Sigmoid colon (tissue), 7 donors: ENCODE results near the gene ATXN10. TPM values are rescaled to one million over a fixed set of nuclear protein-coding genes. Genes with fewer than 3 reads are reported as not detected.

Experiments
- DNase-seq: peaks from one replicate; pipeline ENCODE4 v3.0.0-alpha.2; 2019
- H3K27ac ChIP-seq, 4 donors: fragments of 200-600 bp; sonication (generic); one replicate each; pipeline ENCODE4 v1.5.1; 2016 to 2019; ENCODE audit warnings: mild to moderate bottlenecking in 1 of 4
- H3K27me3 ChIP-seq, 3 donors: fragments of 200-600 bp; sonication (generic); one replicate each; pipeline ENCODE4 v1.5.1; 2019; ENCODE audit warnings: mild to moderate bottlenecking in 1 of 3
- H3K36me3 ChIP-seq, 4 donors: fragments of 200-600 bp; sonication (generic); one replicate each; pipeline ENCODE4 v1.5.1; 2016 to 2019
- H3K4me1 ChIP-seq, 4 donors: fragments of 200-600 bp; sonication (generic); one replicate each; pipeline ENCODE4 v1.5.1; 2017 to 2019
- H3K4me3 ChIP-seq, 4 donors: fragments of 200-600 bp; sonication (generic); one replicate each; pipeline ENCODE4 v1.5.1; 2017 to 2019; ENCODE audit warnings: mild to moderate bottlenecking in 2 of 4, moderate library complexity in 1 of 4
- H3K9me3 ChIP-seq, 4 donors: fragments of 200-600 bp in 3 of 4; sonication (generic) in 3 of 4; one replicate each; pipeline versions ENCODE4 v1.5.1 to v1.6.1; 2013 to 2019
- EP300 ChIP-seq, 4 donors: sonication (generic); formaldehyde crosslinking; IDR thresholded peaks; one replicate each; pipeline ENCODE4 v1.6.1; 2017; ENCODE audit warnings: antibody characterized with exemption in 4 of 4
- POLR2A ChIP-seq, 2 donors: fragments of 450-650 bp; IDR thresholded peaks; one replicate each; pipeline ENCODE4 v1.6.1; 2016; ENCODE audit warnings: antibody characterized with exemption in 2 of 2, mild to moderate bottlenecking in 2 of 2, moderate library complexity in 2 of 2
- POLR2AphosphoS5 ChIP-seq, 4 donors: sonication (generic); formaldehyde crosslinking; IDR thresholded peaks; one replicate each; pipeline ENCODE4 v1.6.1; 2017; ENCODE audit warnings: antibody characterized with exemption in 4 of 4
- WGBS, 2 donors: extraction: QIAGEN DNeasy Blood & Tissue Kit; methylation state at CpG; one replicate each; pipeline ENCODE4 v1.1.7; 2013; 5-methylcytosine and 5-hydroxymethylcytosine counted together
- intact Hi-C: fragments of 100-400 bp; cut with DNase I; formaldehyde crosslinking; loops from one replicate; pipeline ENCODE4 v1.15.1; 2023
- polyA plus RNA-seq, 3 donors: library from polyadenylated mRNA; stranded (reverse); fragments of 200-250 nt; gene quantifications; one replicate each; pipeline ENCODE4 v1.2.3, GENCODE V29; 2013
- total RNA-seq, 4 donors: library from RNA; depleted of rRNA; stranded (reverse); fragments of >200 nt; gene quantifications; one replicate each; pipeline ENCODE4 v1.1.0, GENCODE V29; 2016
- TF ChIP-seq, protein P1 (sequence below), 4 experiments: fragments of 450-650 bp in 3 of 4; fragments of 200-600 bp in 1 of 4; IDR thresholded peaks; one replicate each; pipeline ENCODE4 v1.5.1; 2016 to 2019; ENCODE audit warnings: antibody characterized with exemption in 4 of 4, mild to moderate bottlenecking in 3 of 4, moderate library complexity in 2 of 4
- donor health status: healthy with polysubstance abuse.
- donor health status: Bipolar disorder and iron deficiency.
- donor health status: healthy.

Gene ATXN10
- total and polyA plus RNA-seq, 7 donors = 37.9 to 187 (median 160) TPM

DNA sequence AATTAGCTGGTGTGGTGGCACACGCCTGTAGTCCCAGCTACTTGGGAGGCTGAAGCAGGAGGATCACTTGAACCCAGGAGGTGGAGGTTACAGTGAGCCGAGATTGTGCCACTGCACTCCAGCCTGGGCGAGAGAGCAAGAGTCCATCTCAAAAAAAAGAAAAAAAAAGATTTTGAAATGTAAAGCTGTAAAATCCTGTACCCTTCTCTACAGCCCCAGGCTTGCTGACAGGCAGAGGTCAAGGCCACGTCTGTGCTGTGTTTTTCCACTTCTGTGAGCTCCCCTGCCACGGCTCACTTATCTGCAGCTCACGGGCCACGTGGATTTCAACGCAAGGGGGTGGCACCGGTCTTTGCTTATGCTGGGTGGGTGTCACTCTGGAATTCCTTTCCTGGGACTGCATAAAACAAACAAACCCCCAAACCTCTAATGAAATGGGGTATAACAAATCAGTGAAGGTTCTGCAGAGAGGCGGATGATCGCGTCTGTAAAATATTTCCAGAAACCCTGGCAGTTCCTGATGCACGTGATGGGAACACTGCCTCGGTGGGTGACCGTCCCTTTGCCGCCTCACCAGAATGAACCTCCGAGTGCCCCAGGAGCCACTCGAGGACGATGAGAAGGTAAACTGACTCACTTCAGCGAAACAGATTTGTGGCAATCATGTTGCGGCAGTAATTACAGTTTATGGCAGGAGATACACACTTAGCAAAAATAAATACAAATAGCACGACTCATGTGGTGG is 44.0 kb upstream of the ATXN10 start:
- H3K27ac ChIP-seq = no peak overlapping the region
- H3K36me3 ChIP-seq = no peaks in the 10 kb centered on the region
- no peak for TF ChIP-seq EP300 (IDR thresholded peaks at IDR 0.05)
- no peak for TF ChIP-seq POLR2AphosphoS5 (IDR thresholded peaks at IDR 0.05)
- TF ChIP-seq, protein P1, sequence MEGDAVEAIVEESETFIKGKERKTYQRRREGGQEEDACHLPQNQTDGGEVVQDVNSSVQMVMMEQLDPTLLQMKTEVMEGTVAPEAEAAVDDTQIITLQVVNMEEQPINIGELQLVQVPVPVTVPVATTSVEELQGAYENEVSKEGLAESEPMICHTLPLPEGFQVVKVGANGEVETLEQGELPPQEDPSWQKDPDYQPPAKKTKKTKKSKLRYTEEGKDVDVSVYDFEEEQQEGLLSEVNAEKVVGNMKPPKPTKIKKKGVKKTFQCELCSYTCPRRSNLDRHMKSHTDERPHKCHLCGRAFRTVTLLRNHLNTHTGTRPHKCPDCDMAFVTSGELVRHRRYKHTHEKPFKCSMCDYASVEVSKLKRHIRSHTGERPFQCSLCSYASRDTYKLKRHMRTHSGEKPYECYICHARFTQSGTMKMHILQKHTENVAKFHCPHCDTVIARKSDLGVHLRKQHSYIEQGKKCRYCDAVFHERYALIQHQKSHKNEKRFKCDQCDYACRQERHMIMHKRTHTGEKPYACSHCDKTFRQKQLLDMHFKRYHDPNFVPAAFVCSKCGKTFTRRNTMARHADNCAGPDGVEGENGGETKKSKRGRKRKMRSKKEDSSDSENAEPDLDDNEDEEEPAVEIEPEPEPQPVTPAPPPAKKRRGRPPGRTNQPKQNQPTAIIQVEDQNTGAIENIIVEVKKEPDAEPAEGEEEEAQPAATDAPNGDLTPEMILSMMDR (IDR thresholded peaks at IDR 0.05) = no peak
- TF ChIP-seq POLR2A (IDR thresholded peaks at IDR 0.05) = no peak
- 71 to 87% methylated on average over 22 of the region's 22 CpGs for WGBS, 2 donors
- H3K27me3 ChIP-seq = peaks cover 0 to 56% (median 24%) of the 10 kb centered on the region in 3 donors
- intact Hi-C loops = no loop called here
- peaks cover 0 to under 1% (median 0%) of the 10 kb centered on the region in 4 donors for H3K4me1 ChIP-seq
- DNase-seq = no peak
- H3K9me3 ChIP-seq = no peaks in the 10 kb centered on the region
- no peak overlapping the region for H3K4me3 ChIP-seq

DNA sequence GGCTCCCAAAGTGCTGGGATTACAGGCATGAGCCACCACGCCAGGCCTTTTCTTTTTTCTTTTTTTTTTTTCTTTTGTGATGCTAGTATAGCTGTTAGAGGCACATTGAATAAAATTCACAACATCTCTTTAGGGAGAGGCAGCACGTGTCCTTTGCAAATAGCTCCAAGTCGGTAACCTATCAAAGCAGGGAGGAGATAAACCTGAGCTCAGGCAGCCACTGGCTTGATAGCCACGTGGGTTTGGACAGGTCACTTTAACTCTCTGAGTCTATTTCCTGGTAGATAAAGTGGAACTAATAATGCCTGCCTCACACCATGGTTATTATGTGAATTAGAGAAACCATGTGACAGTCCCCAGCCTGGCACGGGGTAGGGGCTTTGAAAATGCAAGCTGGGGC is 43.1 kb upstream of the ATXN10 start:
- Histone ChIP-seq H3K27ac (no peak overlapping the region), H3K9me3 (no peaks in the 10 kb centered on the region), H3K4me3 (no peak overlapping the region), H3K36me3 (no peaks in the 10 kb centered on the region), H3K27me3 (peaks cover 0 to 64% (median 28%) of the 10 kb centered on the region in 3 donors), H3K4me1 (peaks cover 0 to 6% (median 0%) of the 10 kb centered on the region in 4 donors)
- 43 to 64% methylated on average over 5 of the region's 5 CpGs for WGBS, 2 donors
- no peak for DNase-seq
- TF ChIP-seq POLR2A (IDR thresholded peaks at IDR 0.05) (no peak), POLR2AphosphoS5 (IDR thresholded peaks at IDR 0.05) (no peak), EP300 (IDR thresholded peaks at IDR 0.05) (no peak)
- TF ChIP-seq, protein P1 (IDR thresholded peaks at IDR 0.05) = no peak
- intact Hi-C loops = no loop called here

DNA sequence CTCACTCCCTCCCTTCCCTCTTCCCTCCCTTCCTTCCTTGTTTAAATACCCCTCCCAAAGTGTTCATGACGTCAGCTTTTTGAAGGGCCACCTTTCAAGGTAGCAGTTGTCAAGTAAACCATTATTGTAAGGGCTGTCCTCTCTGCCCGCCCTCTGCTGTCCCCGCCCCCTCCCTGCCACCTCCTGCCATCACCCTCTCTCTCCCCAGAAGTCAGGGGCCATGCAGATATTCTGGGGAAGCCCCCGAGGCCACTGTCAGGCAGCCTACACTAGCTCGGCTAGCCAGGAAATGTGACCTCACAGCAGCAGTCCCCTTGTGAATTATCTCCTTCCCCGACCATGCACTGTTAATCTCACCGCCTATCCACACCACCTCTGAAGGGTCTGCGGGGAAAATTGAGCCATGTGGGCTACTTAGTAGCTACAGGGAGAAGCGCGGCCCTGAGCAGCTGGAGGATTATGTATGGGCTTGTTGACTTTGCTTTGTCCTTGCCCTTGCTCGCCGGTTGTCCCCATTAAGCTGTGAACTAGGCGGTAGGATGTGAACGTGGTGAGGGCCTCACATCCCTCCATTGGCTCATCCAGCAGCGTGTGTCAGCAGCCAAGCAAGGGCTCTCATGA is 42.1 kb upstream of the ATXN10 start:
- WGBS, 2 donors = 65 to 72% methylated on average over 15 of the region's 15 CpGs
- Histone ChIP-seq H3K27me3 (peaks cover 0 to 75% (median 28%) of the 10 kb centered on the region in 3 donors), H3K4me3 (no peak overlapping the region), H3K27ac (no peak overlapping the region), H3K36me3 (no peaks in the 10 kb centered on the region), H3K9me3 (no peaks in the 10 kb centered on the region), H3K4me1 (peaks cover 0 to 6% (median 0%) of the 10 kb centered on the region in 4 donors)
- intact Hi-C loops = no loop called here
- no peak for DNase-seq
- TF ChIP-seq POLR2A (IDR thresholded peaks at IDR 0.05) (no peak), EP300 (IDR thresholded peaks at IDR 0.05) (no peak), POLR2AphosphoS5 (IDR thresholded peaks at IDR 0.05) (no peak)
- TF ChIP-seq, protein P1 (IDR thresholded peaks at IDR 0.05) = no peak

DNA sequence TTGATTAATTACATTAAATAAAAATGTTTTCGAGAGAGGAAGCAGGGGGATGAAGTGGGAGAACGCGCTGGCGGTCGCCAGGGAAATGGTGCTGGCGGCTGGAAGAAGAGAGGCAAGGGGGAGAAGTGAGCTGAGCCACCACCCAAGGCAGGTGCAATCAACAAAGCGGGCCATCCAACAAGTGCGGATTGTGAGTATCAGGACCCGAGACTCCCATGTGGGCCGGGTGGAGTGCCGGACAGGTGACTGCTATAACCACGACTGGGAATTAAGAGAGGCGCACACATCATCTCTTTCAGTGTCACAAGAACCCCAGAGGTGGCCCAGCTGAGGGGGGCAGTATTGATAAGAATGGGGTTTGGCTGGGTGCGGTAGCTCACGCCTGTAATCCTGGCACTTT is 41.2 kb upstream of the ATXN10 start:
- Histone ChIP-seq H3K4me3 (no peak overlapping the region), H3K36me3 (no peaks in the 10 kb centered on the region), H3K4me1 (peaks cover 0 to 6% (median 0%) of the 10 kb centered on the region in 4 donors), H3K27me3 (peaks cover 0 to 75% (median 28%) of the 10 kb centered on the region in 3 donors), H3K9me3 (no peaks in the 10 kb centered on the region), H3K27ac (no peak overlapping the region)
- 93 to 94% methylated on average over 15 of the region's 15 CpGs for WGBS, 2 donors
- TF ChIP-seq POLR2AphosphoS5 (IDR thresholded peaks at IDR 0.05) (no peak), POLR2A (IDR thresholded peaks at IDR 0.05) (no peak), EP300 (IDR thresholded peaks at IDR 0.05) (no peak)
- TF ChIP-seq, protein P1 (IDR thresholded peaks at IDR 0.05) = no peak
- intact Hi-C loops = no loop called here
- no peak for DNase-seq
